ENCODE results near the gene DCHS1. TPM values are rescaled to one million over a fixed set of nuclear protein-coding genes. Genes with fewer than 3 reads are reported as not detected.

DCHS1 gene, protein sequence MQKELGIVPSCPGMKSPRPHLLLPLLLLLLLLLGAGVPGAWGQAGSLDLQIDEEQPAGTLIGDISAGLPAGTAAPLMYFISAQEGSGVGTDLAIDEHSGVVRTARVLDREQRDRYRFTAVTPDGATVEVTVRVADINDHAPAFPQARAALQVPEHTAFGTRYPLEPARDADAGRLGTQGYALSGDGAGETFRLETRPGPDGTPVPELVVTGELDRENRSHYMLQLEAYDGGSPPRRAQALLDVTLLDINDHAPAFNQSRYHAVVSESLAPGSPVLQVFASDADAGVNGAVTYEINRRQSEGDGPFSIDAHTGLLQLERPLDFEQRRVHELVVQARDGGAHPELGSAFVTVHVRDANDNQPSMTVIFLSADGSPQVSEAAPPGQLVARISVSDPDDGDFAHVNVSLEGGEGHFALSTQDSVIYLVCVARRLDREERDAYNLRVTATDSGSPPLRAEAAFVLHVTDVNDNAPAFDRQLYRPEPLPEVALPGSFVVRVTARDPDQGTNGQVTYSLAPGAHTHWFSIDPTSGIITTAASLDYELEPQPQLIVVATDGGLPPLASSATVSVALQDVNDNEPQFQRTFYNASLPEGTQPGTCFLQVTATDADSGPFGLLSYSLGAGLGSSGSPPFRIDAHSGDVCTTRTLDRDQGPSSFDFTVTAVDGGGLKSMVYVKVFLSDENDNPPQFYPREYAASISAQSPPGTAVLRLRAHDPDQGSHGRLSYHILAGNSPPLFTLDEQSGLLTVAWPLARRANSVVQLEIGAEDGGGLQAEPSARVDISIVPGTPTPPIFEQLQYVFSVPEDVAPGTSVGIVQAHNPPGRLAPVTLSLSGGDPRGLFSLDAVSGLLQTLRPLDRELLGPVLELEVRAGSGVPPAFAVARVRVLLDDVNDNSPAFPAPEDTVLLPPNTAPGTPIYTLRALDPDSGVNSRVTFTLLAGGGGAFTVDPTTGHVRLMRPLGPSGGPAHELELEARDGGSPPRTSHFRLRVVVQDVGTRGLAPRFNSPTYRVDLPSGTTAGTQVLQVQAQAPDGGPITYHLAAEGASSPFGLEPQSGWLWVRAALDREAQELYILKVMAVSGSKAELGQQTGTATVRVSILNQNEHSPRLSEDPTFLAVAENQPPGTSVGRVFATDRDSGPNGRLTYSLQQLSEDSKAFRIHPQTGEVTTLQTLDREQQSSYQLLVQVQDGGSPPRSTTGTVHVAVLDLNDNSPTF (N-terminal part only)
- total RNA-seq, result 21.0 and 44.0 TPM in 2 replicates

DNA sequence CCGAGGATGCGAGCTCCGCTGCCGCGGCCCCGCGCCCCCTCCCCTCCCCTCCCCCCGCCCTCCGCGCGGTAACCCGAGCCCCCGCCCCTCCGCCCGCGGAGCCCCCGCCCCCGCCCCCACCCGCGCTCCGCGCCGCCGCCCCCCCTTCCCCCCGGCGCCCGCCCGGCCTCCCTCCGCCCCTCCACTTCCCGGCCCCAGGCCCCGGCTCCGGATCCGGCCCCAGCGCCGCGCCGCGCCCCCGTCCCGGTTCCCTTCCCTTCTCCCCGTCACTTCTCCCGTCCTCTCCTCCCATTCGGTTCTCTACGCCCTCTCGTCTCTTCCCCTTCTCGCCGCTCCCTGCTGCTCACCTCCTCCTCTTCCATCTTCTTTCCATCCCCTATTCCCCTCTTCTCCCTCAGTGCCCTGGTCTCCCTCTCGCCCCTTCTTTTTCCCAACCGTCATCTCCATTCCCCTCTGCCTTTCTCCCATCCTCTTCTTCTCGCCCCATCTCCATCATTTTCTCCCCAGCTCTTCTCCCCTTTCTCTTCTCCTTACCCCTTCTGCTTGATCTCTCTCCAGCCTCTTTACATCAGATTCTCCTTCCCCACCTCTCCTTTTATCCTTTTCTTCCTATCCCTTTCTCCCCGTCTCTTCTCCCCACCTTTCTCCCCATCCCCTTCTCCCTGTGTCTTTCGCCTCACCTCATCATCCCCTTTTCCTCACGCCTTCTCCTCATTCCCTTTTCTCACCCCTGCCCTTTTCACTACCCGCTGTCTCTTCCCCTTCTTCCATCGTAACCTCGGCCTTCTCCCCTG lies at the start of gene DCHS1:
Gene DCHS1 (minus strand): TSS at position 20 of the 794 bp plus-strand sequence. CDS start 14,196 bp downstream, outside the sequence.

DNA sequence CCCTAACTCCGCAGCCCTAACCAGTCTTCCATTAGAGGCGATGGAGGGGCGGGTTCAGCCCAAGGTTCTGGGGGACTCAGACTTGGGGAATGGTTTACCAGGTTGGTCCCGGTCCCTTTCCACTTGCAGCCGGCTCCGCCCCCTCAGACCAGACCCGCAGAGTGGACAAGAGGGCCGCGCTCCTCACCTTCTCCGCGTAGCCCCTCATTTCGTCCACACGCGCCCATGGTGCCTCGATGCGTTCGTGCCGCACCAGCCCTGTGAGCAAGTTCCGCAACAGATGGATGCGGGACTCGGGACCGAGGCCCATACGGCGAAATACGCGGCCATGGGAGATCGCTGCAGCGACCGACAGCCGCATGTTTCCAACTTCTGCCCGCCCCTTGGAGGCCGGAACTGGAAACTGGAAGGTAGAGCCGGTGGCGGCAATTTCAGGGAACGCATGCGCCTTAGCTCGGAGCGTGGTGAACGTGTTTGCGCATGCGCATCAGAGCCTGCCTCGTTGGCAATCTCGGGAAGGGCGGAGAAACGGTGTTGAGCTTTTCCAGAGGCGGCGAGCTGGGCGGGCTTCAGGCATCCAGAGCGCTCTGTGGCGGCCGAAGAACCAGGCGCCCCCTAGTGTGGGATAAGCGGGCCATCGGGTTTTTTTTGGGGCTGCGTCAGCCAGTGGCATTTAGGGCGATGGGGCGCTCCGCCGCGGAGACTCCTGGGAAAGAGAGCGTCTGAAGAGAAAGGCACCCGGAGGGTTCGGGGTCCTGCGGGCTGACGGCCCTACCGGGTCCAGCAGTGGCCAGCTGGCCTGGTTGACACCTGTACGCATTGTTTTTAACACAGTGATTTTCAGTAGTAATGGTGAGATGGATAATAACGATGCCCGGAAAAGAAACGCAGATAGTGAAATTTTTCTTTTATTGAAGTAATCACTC lies 27.6 kb upstream of the DCHS1 start, which contains the start of gene MRPL17:
Gene MRPL17 (minus strand): TSS at position 405 of the 926 bp plus-strand sequence. CDS start 44 bp downstream, at position 361.

DNA sequence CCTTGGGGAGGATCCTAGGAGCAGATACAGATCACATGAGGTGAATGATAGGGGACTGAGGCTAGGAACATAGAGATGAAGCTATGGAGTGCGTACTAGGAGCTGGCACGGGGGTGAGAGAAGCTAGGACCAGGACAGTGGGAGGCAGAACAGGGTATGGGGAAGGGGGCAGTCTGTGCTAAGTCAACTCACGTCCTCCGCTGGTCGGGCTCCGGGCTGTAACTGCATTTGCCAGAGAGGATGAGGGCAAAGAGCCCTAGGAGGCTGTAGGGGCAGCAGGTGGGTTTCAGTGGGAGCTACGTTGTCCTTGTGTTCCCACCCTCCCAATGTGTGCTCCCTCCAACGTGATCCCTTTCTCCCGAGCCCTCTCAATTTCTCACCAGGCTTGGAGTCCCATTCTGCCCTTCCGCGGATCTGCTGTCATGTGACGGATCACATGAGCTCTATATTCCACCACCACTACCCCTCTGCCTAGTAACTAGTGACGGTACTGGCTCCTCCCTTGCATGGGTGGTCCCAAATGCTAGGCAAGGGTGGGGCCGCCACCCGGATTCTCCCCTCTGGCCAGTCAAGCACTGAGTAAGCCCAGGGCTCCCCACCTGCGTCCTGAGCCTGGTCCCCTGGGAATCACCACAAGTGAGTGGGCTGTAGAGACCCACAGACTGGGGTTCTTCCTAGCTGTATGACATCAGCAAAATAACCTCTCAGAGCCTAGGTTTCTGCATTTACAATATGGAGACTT lies 36.4 kb downstream of the DCHS1 start, which contains the start of gene TPP1:
Gene TPP1 (minus strand): TSS at position 419 of the 742 bp plus-strand sequence. CDS start 22 bp downstream, at position 397.

DNA sequence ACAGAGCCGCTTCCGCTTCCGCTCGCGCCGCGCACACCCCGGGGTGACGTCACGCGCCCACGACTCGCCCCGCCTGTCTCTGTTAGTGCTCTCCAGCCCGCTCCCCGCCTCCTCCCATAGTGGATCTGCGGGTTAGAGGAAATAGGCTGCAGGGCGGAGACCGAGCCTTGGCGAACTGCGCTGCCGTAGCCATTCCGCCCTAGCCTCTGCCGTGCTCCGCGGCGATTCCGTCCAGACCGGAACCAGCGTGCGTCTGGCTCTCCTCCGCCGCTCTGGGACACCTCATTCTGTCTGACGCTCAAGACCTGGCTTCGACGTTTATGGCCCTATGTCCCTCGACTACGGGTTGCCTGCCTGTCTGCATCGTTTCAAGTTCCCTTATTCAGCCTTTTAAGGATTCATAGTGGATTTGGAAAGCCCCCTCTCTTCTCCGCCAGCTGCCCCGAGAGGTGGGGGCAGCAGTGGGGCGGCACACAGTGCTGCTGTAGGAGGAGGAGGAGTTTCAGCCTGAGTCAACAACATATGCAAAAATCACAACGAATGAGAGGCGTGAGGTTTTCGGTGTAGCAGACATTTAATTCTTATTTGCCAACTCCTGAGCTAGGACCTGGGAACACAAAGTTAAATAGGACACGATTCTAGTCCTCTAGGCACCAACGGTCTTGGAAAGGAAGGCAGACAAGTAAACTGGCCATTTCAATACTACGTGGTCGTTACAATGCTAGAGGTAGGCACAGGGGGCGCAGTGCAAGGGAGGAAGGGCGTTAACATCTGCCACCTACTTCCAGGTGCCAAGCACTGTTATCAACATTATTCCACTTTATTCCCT lies 43.2 kb downstream of the DCHS1 start, which contains the start of gene TAF10:
Gene TAF10 (minus strand): TSS at position 4 of the 829 bp plus-strand sequence. CDS start 27 bp downstream, outside the sequence.

DNA sequence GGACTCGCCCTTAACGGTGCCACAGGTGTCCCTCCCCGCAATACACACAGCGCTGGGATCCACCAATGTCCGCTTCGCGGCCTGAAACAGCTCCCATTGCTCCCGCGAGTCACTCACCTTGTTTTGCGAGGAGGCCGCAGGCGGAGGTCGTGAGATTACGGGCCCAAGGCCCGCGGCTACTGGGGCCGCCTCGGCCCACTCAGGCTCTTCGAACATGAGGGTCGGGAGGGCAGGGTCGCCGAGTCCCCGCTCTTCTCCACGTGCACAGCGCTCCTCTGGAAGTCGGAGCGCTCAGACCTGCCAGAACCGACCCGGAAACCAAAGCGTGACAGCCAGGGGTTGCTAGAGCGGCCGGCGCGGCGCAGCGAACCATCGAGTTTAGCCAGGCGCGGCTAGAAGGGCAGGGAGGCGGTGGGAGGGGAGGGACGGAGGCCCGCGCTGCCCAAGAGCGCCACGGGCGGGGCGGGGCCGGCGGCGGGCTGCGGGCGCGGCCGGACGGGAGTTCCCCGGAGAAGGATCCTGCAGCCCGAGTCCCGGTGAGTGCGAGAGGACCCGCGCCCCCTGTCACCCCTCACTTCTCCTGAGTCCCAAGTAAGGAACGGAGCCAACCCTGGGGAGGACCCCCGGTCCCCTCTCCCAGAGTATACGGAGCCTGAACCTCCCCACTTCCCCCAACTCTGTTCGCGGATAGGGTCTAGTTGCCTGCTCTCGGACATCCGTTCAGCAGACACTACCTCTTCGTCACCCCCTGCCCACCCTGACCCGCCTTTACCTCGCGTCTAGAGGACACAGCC lies 52.1 kb downstream of the DCHS1 start, which contains the start of the genes ILK and RRP8:
Gene ILK (plus strand): TSS at position 488 of the 794 bp plus-strand sequence. CDS start 498 bp downstream, outside the sequence.
Gene RRP8 (minus strand): TSS at position 330 of the 794 bp plus-strand sequence. CDS start 114 bp downstream, at position 216.

Other genes with a start within 250 kb of the DCHS1 start
- gene APBB1, start 236.7 kb downstream of the DCHS1 start, total RNA-seq, result 38.5 and 45.1 TPM in 2 replicates
- 0.14 and 0.66 TPM in 2 replicates for gene HPX, start 214.8 kb downstream of the DCHS1 start, total RNA-seq
- 17.9 and 26.3 TPM in 2 replicates for gene TRIM3, start 181.9 kb downstream of the DCHS1 start, total RNA-seq
- gene ARFIP2, start 174.5 kb downstream of the DCHS1 start, total RNA-seq, result 70.0 and 118 TPM in 2 replicates
- 50.7 and 61.7 TPM in 2 replicates for gene TIMM10B, start 174.3 kb downstream of the DCHS1 start, total RNA-seq
- gene DNHD1, start 158.5 kb downstream of the DCHS1 start, total RNA-seq, result 6.2 and 14.0 TPM in 2 replicates
- gene RRP8, start 52.2 kb downstream of the DCHS1 start, total RNA-seq, result 9.0 and 15.0 TPM in 2 replicates
- 195 and 370 TPM in 2 replicates for gene ILK, start 52.0 kb downstream of the DCHS1 start, total RNA-seq
- gene TAF10, start 43.6 kb downstream of the DCHS1 start, total RNA-seq, result 33.3 and 41.2 TPM in 2 replicates
- gene TPP1, start 36.4 kb downstream of the DCHS1 start, total RNA-seq, result 78.6 and 243 TPM in 2 replicates
- gene MRPL17, start 27.5 kb upstream of the DCHS1 start, total RNA-seq, result 42.2 and 54.8 TPM in 2 replicates
- 1.6 TPM in 1 of 2 replicates, not detected in the other for gene OR2AG2, start 116.2 kb upstream of the DCHS1 start, total RNA-seq
- gene OR2AG1, start 127.2 kb upstream of the DCHS1 start, total RNA-seq, result not detected in 2 replicates
- 0.57 TPM in 1 of 2 replicates, not detected in the other for gene OR6A2, start 143.9 kb upstream of the DCHS1 start, total RNA-seq
- gene OR10A5, start 189.9 kb upstream of the DCHS1 start, total RNA-seq, result not detected in 2 replicates
- not detected in 2 replicates for gene OR10A2, start 207.2 kb upstream of the DCHS1 start, total RNA-seq
- not detected in 2 replicates for gene OR10A4, start 220.8 kb upstream of the DCHS1 start, total RNA-seq
- 0.22 and 1.4 TPM in 2 replicates for gene OR2D2, start 236.7 kb upstream of the DCHS1 start, total RNA-seq